HEK293 (cell line): ENCODE results near the gene SPTLC3.

Source experiments
- ATF2 ChIP-seq: fragments of 450-650 bp; formaldehyde crosslinking; IDR thresholded peaks from 2 replicates; pipeline ENCODE4 v1.5.1; 2016; ENCODE audit warnings: missing biosample characterization, missing genetic modification characterization, low read depth
- BCL11A ChIP-seq: fragments of 450-650 bp; formaldehyde crosslinking; IDR thresholded peaks from 2 replicates; pipeline ENCODE4 v1.5.1; 2016; ENCODE audit warnings: low read depth, missing biosample characterization, missing genetic modification characterization
- CTCF ChIP-seq: fragments of 450-650 bp; formaldehyde crosslinking; IDR thresholded peaks from 2 replicates; pipeline ENCODE4 v1.5.1; 2016; ENCODE audit warnings: missing biosample characterization, missing genetic modification characterization
- KLF1 ChIP-seq: fragments of 450-650 bp; formaldehyde crosslinking; IDR thresholded peaks from 2 replicates; pipeline ENCODE4 v1.5.1; 2016; ENCODE audit warnings: missing biosample characterization, missing genetic modification characterization
- KLF7 ChIP-seq: fragments of 450-650 bp; formaldehyde crosslinking; IDR thresholded peaks from 2 replicates; pipeline ENCODE4 v1.5.1; 2016; ENCODE audit warnings: missing biosample characterization, missing genetic modification characterization, borderline replicate concordance
- MYNN ChIP-seq: fragments of 450-650 bp; formaldehyde crosslinking; IDR thresholded peaks from 2 replicates; pipeline ENCODE4 v1.5.1; 2016; ENCODE audit warnings: missing biosample characterization, missing genetic modification characterization, borderline replicate concordance
- REST ChIP-seq: fragments of 450-650 bp; formaldehyde crosslinking; IDR thresholded peaks from 2 replicates; pipeline ENCODE4 v1.5.1; 2016; ENCODE audit warnings: missing biosample characterization, missing genetic modification characterization
- ZNF16 ChIP-seq: fragments of 450-650 bp; formaldehyde crosslinking; IDR thresholded peaks from 2 replicates; pipeline ENCODE4 v1.5.1; 2016; ENCODE audit warnings: low read depth, missing biosample characterization, missing genetic modification characterization
- ZNF280C ChIP-seq: fragments of 450-650 bp; formaldehyde crosslinking; IDR thresholded peaks from 2 replicates; pipeline ENCODE4 v1.5.1; 2016; ENCODE audit warnings: missing biosample characterization, missing genetic modification characterization

GRCh38 chr20:13165203-13165602, 156.4 kb downstream of the SPTLC3 start:
- TF ChIP-seq BCL11A (tag by site-specific recombination) (no peak), CTCF (tag by site-specific recombination) (no peak), ATF2 (tag by site-specific recombination) (no peak), MYNN (tag by site-specific recombination) (no peak), KLF1 (no peak), REST (tag by site-specific recombination) (no peak), ZNF280C (no peak), ZNF16 (no peak), KLF7 (tag by site-specific recombination) (no peak)
